ENCODE results near the gene ADAMTS6. TPM values are rescaled to one million over a fixed set of nuclear protein-coding genes. Genes with fewer than 3 reads are reported as not detected.

ADAMTS6 gene
- total RNA-seq, 1 experiment from 2014 or later, result 21.6 TPM

- no peak for DNase-seq (ENCODE audit: low spot score)
Measured at GRCh38 chr5:65108786-65109743, 372.7 kb downstream of the ADAMTS6 start.

GRCh38 chr5:65105301-65105700, 376.4 kb downstream of the ADAMTS6 start:
- no peak for DNase-seq (ENCODE audit: low spot score)

GRCh38 chr5:65104831-65105230, 376.9 kb downstream of the ADAMTS6 start:
- no peak for DNase-seq (ENCODE audit: low spot score)

- no peak for DNase-seq (ENCODE audit: low spot score)
Measured at GRCh38 chr5:65103756-65104440, 377.8 kb downstream of the ADAMTS6 start.

- DNase-seq (ENCODE audit: low spot score), result peak; percentile 78
Measured at GRCh38 chr5:65102976-65103711, 378.6 kb downstream of the ADAMTS6 start.

- peak; percentile 58 for DNase-seq (ENCODE audit: low spot score)
Measured at GRCh38 chr5:65102371-65102975, 379.2 kb downstream of the ADAMTS6 start.

- no peak for DNase-seq (ENCODE audit: low spot score)
Measured at GRCh38 chr5:65101632-65102100, 380.1 kb downstream of the ADAMTS6 start.

GRCh38 chr5:65100911-65101631, 380.6 kb downstream of the ADAMTS6 start:
- peak; percentile 65 for DNase-seq (ENCODE audit: low spot score)

Small RNA genes within 50 kb of the gene (small RNA-seq; reads per million reads assigned to genes)
- not detected for gene RF00019

Other genes with a start within 250 kb of the ADAMTS6 start
- 19.7 and 20.8 TPM in 2 replicates for gene CENPK, start 81.2 kb upstream of the ADAMTS6 start, total RNA-seq (2014; rRNA removed; shearing (Covaris generic))
- gene PPWD1, start 81.4 kb upstream of the ADAMTS6 start, total RNA-seq (2014; rRNA removed; shearing (Covaris generic)), result 17.6 and 18.6 TPM in 2 replicates
- 3.8 and 4.4 TPM in 2 replicates for gene TRIM23, start 142.4 kb upstream of the ADAMTS6 start, total RNA-seq (2014; rRNA removed; shearing (Covaris generic))
- 1.8 and 2.5 TPM in 2 replicates for gene SHLD3, start 143.1 kb upstream of the ADAMTS6 start, total RNA-seq (2014; rRNA removed; shearing (Covaris generic))
- 10.5 and 14.0 TPM in 2 replicates for gene TRAPPC13, start 143.1 kb upstream of the ADAMTS6 start, total RNA-seq (2014; rRNA removed; shearing (Covaris generic))
- 0.97 and 1.2 TPM in 2 replicates for gene SGTB, start 240.2 kb upstream of the ADAMTS6 start, total RNA-seq (2014; rRNA removed; shearing (Covaris generic))
- gene NLN, start 240.3 kb upstream of the ADAMTS6 start, total RNA-seq (2014; rRNA removed; shearing (Covaris generic)), result 19.6 and 22.8 TPM in 2 replicates

All from HT-29 (cell line).